Suprapubic skin (tissue), 4 donors: ENCODE results near the gene SPTBN1. TPM values are rescaled to one million over a fixed set of nuclear protein-coding genes. Genes with fewer than 3 reads are reported as not detected.
A peak's percentile ranks its signal among the peaks of the same experiment; 100 is the strongest.
"Not testable (repeated sequence)": the region's sequence is repeated elsewhere in the genome, so short reads cannot be mapped to it uniquely, and the experiment has no call there.

Source experiments
- DNase-seq, 2 donors: peaks; one replicate each; pipeline ENCODE4 v3.0.0-alpha.2; 2019; ENCODE audit warnings: low spot score in 2 of 2
- H3K27ac ChIP-seq: fragments of 200-600 bp; sonication (generic); one replicate; pipeline ENCODE4 v1.5.1; 2019
- H3K27me3 ChIP-seq: fragments of 200-600 bp; sonication (generic); one replicate; pipeline ENCODE4 v1.5.1; 2019
- H3K36me3 ChIP-seq: fragments of 200-600 bp; sonication (generic); one replicate; pipeline ENCODE4 v1.5.1; 2019
- H3K4me1 ChIP-seq: fragments of 200-600 bp; sonication (generic); one replicate; pipeline ENCODE4 v1.5.1; 2019
- H3K4me3 ChIP-seq: fragments of 200-600 bp; sonication (generic); one replicate; pipeline ENCODE4 v1.5.1; 2019; ENCODE audit warnings: mild to moderate bottlenecking
- H3K9me3 ChIP-seq: fragments of 200-600 bp; sonication (generic); one replicate; pipeline ENCODE4 v1.5.1; 2019
- CTCF ChIP-seq, 2 donors: fragments of 200-600 bp in 1 of 2; fragments of 450-650 bp in 1 of 2; sonication (generic) in 1 of 2; IDR thresholded peaks; one replicate each; pipeline ENCODE4 v1.5.1; 2016 to 2019; ENCODE audit warnings: antibody characterized with exemption in 2 of 2, mild to moderate bottlenecking in 1 of 2, moderate library complexity in 1 of 2
- EP300 ChIP-seq: sonication (generic); formaldehyde crosslinking; IDR thresholded peaks from one replicate; pipeline ENCODE4 v1.6.1; 2017; ENCODE audit warnings: antibody characterized with exemption
- POLR2A ChIP-seq, 2 donors: fragments of 450-650 bp; IDR thresholded peaks; one replicate each; pipeline ENCODE4 v1.6.1; 2017; ENCODE audit warnings: antibody characterized with exemption in 2 of 2, mild to moderate bottlenecking in 2 of 2, moderate library complexity in 2 of 2
- POLR2AphosphoS5 ChIP-seq, 3 donors: sonication (generic); formaldehyde crosslinking; IDR thresholded peaks; one replicate each; pipeline ENCODE4 v1.6.1; 2017; ENCODE audit warnings: antibody characterized with exemption in 3 of 3
- WGBS: methylation state at CpG from one replicate; pipeline ENCODE4 v1.1.5; 2018; 5-methylcytosine and 5-hydroxymethylcytosine counted together
- total RNA-seq, 4 donors: library from RNA; depleted of rRNA; stranded (reverse); fragments of >200 nt; gene quantifications; one replicate each; pipeline ENCODE4 v1.1.0, GENCODE V29; 2016

Gene SPTBN1
- total RNA-seq, 4 donors from 2014 or later: 173 to 250 (median 203) TPM

GRCh38 chr2:54524226-54524991 is 68.3 kb downstream of the SPTBN1 start:
- Histone ChIP-seq H3K9me3 (no peaks in the 10 kb centered on the region), H3K27ac (peak overlapping the region; percentile 45), H3K4me3 (no peak overlapping the region), H3K36me3 (peaks cover 28% of the 10 kb centered on the region), H3K4me1 (peaks cover 27% of the 10 kb centered on the region), H3K27me3 (no peaks in the 10 kb centered on the region)
- DNase-seq: no peak
- WGBS: 70% methylated on average over 13 of the region's 13 CpGs
- no peak for TF ChIP-seq POLR2A (IDR thresholded peaks at IDR 0.05)
- no peak for TF ChIP-seq EP300
- TF ChIP-seq CTCF (IDR thresholded peaks at IDR 0.05): no peak
- no peak for TF ChIP-seq POLR2AphosphoS5 (IDR thresholded peaks at IDR 0.05)

- H3K4me1 ChIP-seq: peaks cover 27% of the 10 kb centered on the region
- peak overlapping the region; percentile 33 for H3K27ac ChIP-seq
- TF ChIP-seq EP300 (no peak), POLR2A (IDR thresholded peaks at IDR 0.05) (no peak), CTCF (IDR thresholded peaks at IDR 0.05) (no peak), POLR2AphosphoS5 (IDR thresholded peaks at IDR 0.05) (no peak)
- peaks cover 28% of the 10 kb centered on the region for H3K36me3 ChIP-seq
- H3K4me3 ChIP-seq: no peak overlapping the region
- no peaks in the 10 kb centered on the region for H3K27me3 ChIP-seq
- H3K9me3 ChIP-seq: no peaks in the 10 kb centered on the region
- DNase-seq: no peak
- 82% methylated on average over 9 of the region's 9 CpGs for WGBS
Observed at GRCh38 chr2:54525321-54525720, 69.2 kb downstream of the SPTBN1 start.

- DNase-seq: no peak
- WGBS: 91% methylated on average over 12 of the region's 12 CpGs
- H3K4me3 ChIP-seq: no peak overlapping the region
- no peaks in the 10 kb centered on the region for H3K9me3 ChIP-seq
- TF ChIP-seq CTCF (IDR thresholded peaks at IDR 0.05): no peak
- no peak for TF ChIP-seq POLR2A (IDR thresholded peaks at IDR 0.05)
- no peak for TF ChIP-seq POLR2AphosphoS5 (IDR thresholded peaks at IDR 0.05)
- TF ChIP-seq EP300: no peak
- no peak overlapping the region for H3K27ac ChIP-seq
- H3K27me3 ChIP-seq: no peaks in the 10 kb centered on the region
- H3K36me3 ChIP-seq: peaks cover 28% of the 10 kb centered on the region
- H3K4me1 ChIP-seq: peaks cover 27% of the 10 kb centered on the region
Observed at GRCh38 chr2:54526226-54526879, 70.2 kb downstream of the SPTBN1 start.

GRCh38 chr2:54528311-54528955 is 72.3 kb downstream of the SPTBN1 start:
- WGBS: 56% methylated on average over 1 of the region's 1 CpG
- H3K27me3 ChIP-seq: no peaks in the 10 kb centered on the region
- no peak overlapping the region for H3K4me3 ChIP-seq
- H3K9me3 ChIP-seq: no peaks in the 10 kb centered on the region
- peaks cover 30% of the 10 kb centered on the region for H3K4me1 ChIP-seq
- peaks cover 28% of the 10 kb centered on the region for H3K36me3 ChIP-seq
- TF ChIP-seq CTCF (IDR thresholded peaks at IDR 0.05) (no peak), POLR2A (IDR thresholded peaks at IDR 0.05) (no peak), EP300 (no peak), POLR2AphosphoS5 (IDR thresholded peaks at IDR 0.05) (no peak)
- H3K27ac ChIP-seq: no peak overlapping the region
- DNase-seq: no peak

- Histone ChIP-seq H3K4me1 (peaks cover 24% of the 10 kb centered on the region), H3K36me3 (peaks cover 28% of the 10 kb centered on the region)
- not testable (repeated sequence) for H3K9me3 ChIP-seq, H3K27ac ChIP-seq, H3K4me3 ChIP-seq, H3K27me3 ChIP-seq, DNase-seq
- WGBS: 91% methylated on average over 1 of the region's 1 CpG
Observed at GRCh38 chr2:54529518-54529917, 73.4 kb downstream of the SPTBN1 start.
